B cell (primary cell): ENCODE results near the gene DPP9. TPM values are rescaled to one million over a fixed set of nuclear protein-coding genes. Genes with fewer than 3 reads are reported as not detected.

Experiments used
- ATAC-seq: fragments of 200-7000 bp; cut with Tn5 transposase; one replicate; pipeline ENCODE4 v1.10.0; 2021; ENCODE audit warnings: low read depth, mild to moderate bottlenecking, moderate number of reproducible peaks, moderate library complexity
- CTCF ChIA-PET: fragments of 350-600 bp; sonication (Branson Sonifier 250); formaldehyde crosslinking; loops from one replicate; lab custom pipeline; 2021; ENCODE audit warnings: antibody characterized with exemption, inconsistent platforms; lab: Charles Lee
- POLR2A ChIA-PET: fragments of 350-600 bp; sonication (Branson Sonifier 250); formaldehyde crosslinking; loops from one replicate; lab custom pipeline; 2021; ENCODE audit warnings: antibody characterized with exemption; lab: Charles Lee
- DNase-seq: peaks from one replicate; pipeline ENCODE4 v3.0.0; 2013
- H2AFZ ChIP-seq: 2 replicates; pipeline ENCODE4 v1.6.1; 2012; ENCODE audit warnings: mild to moderate bottlenecking, low read depth, low read length; ENCODE audit not compliant: insufficient read depth, poor library complexity, severe bottlenecking
- H3K27ac ChIP-seq, 2 donors: 1 replicate in 1 of 2; 2 replicates in 1 of 2; pipeline ENCODE4 v1.5.1; 2012 to 2013; ENCODE audit warnings: low read length in 2 of 2, mild to moderate bottlenecking in 2 of 2, moderate library complexity in 1 of 2
- H3K27me3 ChIP-seq, 4 experiments: fragments of 200-600 bp in 1 of 4; sonication (generic) in 1 of 4; replicated peaks in 1 of 4; 1 replicate in 2 of 4; 2 replicates in 2 of 4; pipeline versions ENCODE4 v1.6.1 to v1.7.0; 2013 to 2016; ENCODE audit warnings: low read length in 3 of 4, mild to moderate bottlenecking in 2 of 4, mixed read lengths in 1 of 4, moderate library complexity in 1 of 4; ENCODE audit not compliant: insufficient read depth in 4 of 4, control insufficient read depth in 3 of 4; ENCODE audit errors: control extremely low read depth in 1 of 4
- H3K36me3 ChIP-seq, 2 experiments: replicated peaks in 1 of 2; 1 replicate in 1 of 2; 2 replicates in 1 of 2; pipeline versions ENCODE4 v1.6.1 to v1.7.1; 2013; ENCODE audit warnings: low read length in 1 of 2; ENCODE audit not compliant: insufficient read depth in 2 of 2, control insufficient read depth in 1 of 2; ENCODE audit errors: control extremely low read depth in 1 of 2, extremely low read depth in 1 of 2
- H3K4me1 ChIP-seq, 2 donors: fragments of 200-600 bp in 1 of 2; sonication (generic) in 1 of 2; 1 replicate in 1 of 2; 2 replicates in 1 of 2; pipeline versions ENCODE4 v1.5.1 to v1.6.1; 2013 to 2017; ENCODE audit warnings: low read length in 2 of 2; ENCODE audit not compliant: control insufficient read depth in 2 of 2, insufficient read depth in 2 of 2
- H3K4me2 ChIP-seq: replicated peaks from 2 replicates; pipeline ENCODE3; 2012; ENCODE audit warnings: mild to moderate bottlenecking, low read depth, low read length; ENCODE audit not compliant: poor library complexity, severe bottlenecking
- H3K4me3 ChIP-seq, 5 experiments: fragments of 200-600 bp in 1 of 5; sonication (generic) in 1 of 5; 1 replicate in 3 of 5; 2 replicates in 2 of 5; pipeline versions ENCODE4 v1.5.1 to v1.7.0; 2011 to 2016; ENCODE audit warnings: low read length in 4 of 5, mild to moderate bottlenecking in 4 of 5, low read depth in 2 of 5, control low read depth in 1 of 5, moderate library complexity in 1 of 5; ENCODE audit not compliant: insufficient read depth in 1 of 5; ENCODE audit errors: control extremely low read depth in 1 of 5, extremely low read depth in 1 of 5
- H3K79me2 ChIP-seq: fragments of 200-600 bp; sonication (generic); one replicate; pipeline ENCODE4 v1.6.0; 2016; ENCODE audit warnings: low read length; ENCODE audit not compliant: control insufficient read depth, insufficient read depth
- H3K9ac ChIP-seq: fragments of 200-600 bp; sonication (generic); 2 replicates; pipeline ENCODE4 v1.6.1; 2017; ENCODE audit warnings: mild to moderate bottlenecking, low read length, moderate library complexity
- H3K9me3 ChIP-seq, 3 donors: one replicate each; pipeline versions ENCODE4 v1.6.1 to v1.7.1; 2013; ENCODE audit warnings: low read length in 2 of 3; ENCODE audit not compliant: control insufficient read depth in 2 of 3, insufficient read depth in 1 of 3; ENCODE audit errors: control extremely low read depth in 1 of 3
- H4K20me1 ChIP-seq: 2 replicates; pipeline ENCODE4 v1.6.0; 2012; ENCODE audit warnings: mild to moderate bottlenecking, low read length; ENCODE audit not compliant: insufficient read depth, control insufficient read depth, poor library complexity, severe bottlenecking
- H3K27ac Mint-ChIP-seq: one replicate; pipeline ENCODE4 v1.8.0; 2021; ENCODE audit warnings: mixed read lengths
- H3K27me3 Mint-ChIP-seq: one replicate; pipeline ENCODE4 v1.8.0; 2021; ENCODE audit warnings: mixed read lengths
- H3K4me1 Mint-ChIP-seq: one replicate; pipeline ENCODE4 v1.8.0; 2021; ENCODE audit warnings: mixed read lengths
- H3K4me3 Mint-ChIP-seq: one replicate; pipeline ENCODE4 v1.8.0; 2021; ENCODE audit warnings: mixed read lengths
- H3K9me3 Mint-ChIP-seq: one replicate; pipeline ENCODE4 v1.8.0; 2022; ENCODE audit warnings: mixed read lengths; ENCODE audit not compliant: insufficient read depth
- CTCF ChIP-seq: fragments of 200-600 bp; IDR thresholded peaks from one replicate; pipeline ENCODE4 v1.8.0; 2022; ENCODE audit warnings: antibody characterized with exemption, mild to moderate bottlenecking
- EZH2 ChIP-seq: IDR thresholded peaks from 2 replicates; pipeline ENCODE4 v1.6.1; 2012; ENCODE audit warnings: borderline replicate concordance, low read depth, mild to moderate bottlenecking, moderate library complexity, low read length; ENCODE audit not compliant: insufficient read depth, poor library complexity, severe bottlenecking
- WGBS: methylation state at CpG from one replicate; pipeline ENCODE4 v1.1.5; 2013; ENCODE audit warnings: missing lambda C conversion rate; ENCODE audit not compliant: insufficient coverage; 5-methylcytosine and 5-hydroxymethylcytosine counted together
- intact Hi-C: fragments of 100-400 bp; cut with micrococcal nuclease; formaldehyde crosslinking; loops from one replicate; pipeline ENCODE4 v1.10.0; 2022
- polyA plus RNA-seq: library from polyadenylated mRNA; depleted of rRNA; stranded (reverse); fragments of >200 nt; gene quantifications from 2 replicates; pipeline ENCODE4 v1.2.3, GENCODE V29; 2012
- total RNA-seq, 2 donors: library from RNA; stranded (reverse); fragments of 120-200 nt in 1 of 2; gene quantifications; 1 replicate in 1 of 2; 2 replicates in 1 of 2; pipeline versions ENCODE4 v1.2.3 to v1.2.4, GENCODE V29; 2013 to 2022

DPP9 gene
- total and polyA plus RNA-seq, 2 donors (not counting 1 experiment from before 2014, with no cell fraction given): 47.3 to 109 TPM

GRCh38 chr19:4744451-4745174 lies 21.0 kb upstream of the DPP9 start:
- Histone ChIP-seq H4K20me1 (no peaks in the 10 kb centered on the region), H3K27ac (no peak overlapping the region), H2AFZ (no peak overlapping the region), H3K4me2 (no peak overlapping the region), H3K9me3 (no peaks in the 10 kb centered on the region), H3K27me3 (peaks cover 0 to 26% (median 5%) of the 10 kb centered on the region in 4 experiments), H3K4me1 (no peaks in the 10 kb centered on the region), H3K9ac (no peak overlapping the region), H3K36me3 (no peaks in the 10 kb centered on the region), H3K4me3 (no peak overlapping the region), H3K79me2 (no peaks in the 10 kb centered on the region)
- TF ChIP-seq CTCF (no peak), EZH2 (no peak)
- 40% methylated on average over 4 of the region's 8 CpGs for WGBS
- DNase-seq: no peak
- ChIA-PET CTCF (interaction anchor here (0.6 kb wide), 1 partner anchor 152 kb away, joined by 3 read pairs; no protein-coding TSS in a partner anchor), POLR2A (no interaction called here)
- intact Hi-C loops: no loop called here
- ATAC-seq: no peak
- Mint-ChIP-seq H3K9me3 (no peaks in the 10 kb centered on the region), H3K4me3 (no peak overlapping the region), H3K27ac (no peak overlapping the region), H3K4me1 (no peaks in the 10 kb centered on the region), H3K27me3 (peaks cover 30% of the 10 kb centered on the region)
